ENCODE measurements around the gene CLINT1. TPM values are rescaled to one million over a fixed set of nuclear protein-coding genes. Genes with fewer than 3 reads are reported as not detected.

The CLINT1 gene
- total RNA-seq, 1 experiment from 2014 or later, result 79.6 TPM

DNA sequence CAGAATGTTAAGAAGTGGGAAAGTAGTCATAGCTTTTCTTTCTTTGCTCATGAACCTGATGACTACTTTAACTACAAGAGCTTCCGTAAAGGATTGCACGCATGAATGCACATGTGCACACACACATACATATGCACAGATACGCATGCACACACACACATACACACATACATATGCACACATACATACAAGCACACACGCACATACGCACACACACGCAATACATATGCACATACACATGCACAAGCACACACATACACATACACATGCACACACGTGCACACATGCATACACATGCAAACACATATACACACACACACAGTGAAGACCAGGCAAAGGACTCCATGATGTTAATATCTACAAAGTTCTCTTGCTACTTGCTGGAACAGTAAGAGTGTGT, 92.5 kb downstream of the CLINT1 start:
- Mint-ChIP-seq H3K36me3 (no peaks in the 10 kb centered on the region), H3K27me3 (ENCODE audit: low read depth) (no peaks in the 10 kb centered on the region), H3K4me1 (no peaks in the 10 kb centered on the region), H3K27ac (no peak overlapping the region), H3K9me3 (peaks cover 6% of the 10 kb centered on the region), H3K4me3 (no peak overlapping the region)
- ChIA-PET CTCF (no interaction called here), POLR2A (no interaction called here)
- DNase-seq (ENCODE audit: low spot score), result no peak
- ATAC-seq, result no peak
- TF ChIP-seq, protein P1, sequence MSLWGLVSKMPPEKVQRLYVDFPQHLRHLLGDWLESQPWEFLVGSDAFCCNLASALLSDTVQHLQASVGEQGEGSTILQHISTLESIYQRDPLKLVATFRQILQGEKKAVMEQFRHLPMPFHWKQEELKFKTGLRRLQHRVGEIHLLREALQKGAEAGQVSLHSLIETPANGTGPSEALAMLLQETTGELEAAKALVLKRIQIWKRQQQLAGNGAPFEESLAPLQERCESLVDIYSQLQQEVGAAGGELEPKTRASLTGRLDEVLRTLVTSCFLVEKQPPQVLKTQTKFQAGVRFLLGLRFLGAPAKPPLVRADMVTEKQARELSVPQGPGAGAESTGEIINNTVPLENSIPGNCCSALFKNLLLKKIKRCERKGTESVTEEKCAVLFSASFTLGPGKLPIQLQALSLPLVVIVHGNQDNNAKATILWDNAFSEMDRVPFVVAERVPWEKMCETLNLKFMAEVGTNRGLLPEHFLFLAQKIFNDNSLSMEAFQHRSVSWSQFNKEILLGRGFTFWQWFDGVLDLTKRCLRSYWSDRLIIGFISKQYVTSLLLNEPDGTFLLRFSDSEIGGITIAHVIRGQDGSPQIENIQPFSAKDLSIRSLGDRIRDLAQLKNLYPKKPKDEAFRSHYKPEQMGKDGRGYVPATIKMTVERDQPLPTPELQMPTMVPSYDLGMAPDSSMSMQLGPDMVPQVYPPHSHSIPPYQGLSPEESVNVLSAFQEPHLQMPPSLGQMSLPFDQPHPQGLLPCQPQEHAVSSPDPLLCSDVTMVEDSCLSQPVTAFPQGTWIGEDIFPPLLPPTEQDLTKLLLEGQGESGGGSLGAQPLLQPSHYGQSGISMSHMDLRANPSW (CRISPR knock-in tag; conservative IDR thresholded peaks at IDR 0.05; ENCODE audit: low read depth), result no peak
- no peak for TF ChIP-seq NR2C2 (CRISPR knock-in tag; IDR thresholded peaks at IDR 0.05)
- no peak for TF ChIP-seq ZNF317 (CRISPR knock-in tag; IDR thresholded peaks at IDR 0.05; ENCODE audit: borderline replicate concordance, low read depth)
- TF ChIP-seq CDX4 (CRISPR knock-in tag; IDR thresholded peaks at IDR 0.05; ENCODE audit: borderline replicate concordance), result no peak
- no peak for TF ChIP-seq RELA (CRISPR knock-in tag; IDR thresholded peaks at IDR 0.05; ENCODE audit: borderline replicate concordance)
- TF ChIP-seq ZMAT4 (CRISPR knock-in tag; IDR thresholded peaks at IDR 0.05), result no peak

GRCh38 chr5:157764531-157764930, 94.4 kb downstream of the CLINT1 start:
- Mint-ChIP-seq H3K4me1 (no peaks in the 10 kb centered on the region), H3K27ac (no peak overlapping the region), H3K4me3 (no peak overlapping the region), H3K36me3 (no peaks in the 10 kb centered on the region), H3K9me3 (no peaks in the 10 kb centered on the region), H3K27me3 (ENCODE audit: low read depth) (no peaks in the 10 kb centered on the region)
- CTCF ChIA-PET, result no interaction called here
- no peak for DNase-seq (ENCODE audit: low spot score)
- POLR2A ChIA-PET, result no interaction called here
- no peak for ATAC-seq
- TF ChIP-seq IRF1 (CRISPR knock-in tag; IDR thresholded peaks at IDR 0.05) (no peak), ZMAT4 (CRISPR knock-in tag; IDR thresholded peaks at IDR 0.05) (no peak), NR2C2 (CRISPR knock-in tag; IDR thresholded peaks at IDR 0.05) (no peak), E2F5 (CRISPR knock-in tag; IDR thresholded peaks at IDR 0.05) (no peak), ELF4 (CRISPR knock-in tag; IDR thresholded peaks at IDR 0.05; ENCODE audit: low read depth) (no peak), KAT7 (CRISPR knock-in tag; IDR thresholded peaks at IDR 0.05; ENCODE audit: borderline replicate concordance) (no peak), SP1 (CRISPR knock-in tag; conservative IDR thresholded peaks at IDR 0.05) (no peak)
- TF ChIP-seq, protein P2, sequence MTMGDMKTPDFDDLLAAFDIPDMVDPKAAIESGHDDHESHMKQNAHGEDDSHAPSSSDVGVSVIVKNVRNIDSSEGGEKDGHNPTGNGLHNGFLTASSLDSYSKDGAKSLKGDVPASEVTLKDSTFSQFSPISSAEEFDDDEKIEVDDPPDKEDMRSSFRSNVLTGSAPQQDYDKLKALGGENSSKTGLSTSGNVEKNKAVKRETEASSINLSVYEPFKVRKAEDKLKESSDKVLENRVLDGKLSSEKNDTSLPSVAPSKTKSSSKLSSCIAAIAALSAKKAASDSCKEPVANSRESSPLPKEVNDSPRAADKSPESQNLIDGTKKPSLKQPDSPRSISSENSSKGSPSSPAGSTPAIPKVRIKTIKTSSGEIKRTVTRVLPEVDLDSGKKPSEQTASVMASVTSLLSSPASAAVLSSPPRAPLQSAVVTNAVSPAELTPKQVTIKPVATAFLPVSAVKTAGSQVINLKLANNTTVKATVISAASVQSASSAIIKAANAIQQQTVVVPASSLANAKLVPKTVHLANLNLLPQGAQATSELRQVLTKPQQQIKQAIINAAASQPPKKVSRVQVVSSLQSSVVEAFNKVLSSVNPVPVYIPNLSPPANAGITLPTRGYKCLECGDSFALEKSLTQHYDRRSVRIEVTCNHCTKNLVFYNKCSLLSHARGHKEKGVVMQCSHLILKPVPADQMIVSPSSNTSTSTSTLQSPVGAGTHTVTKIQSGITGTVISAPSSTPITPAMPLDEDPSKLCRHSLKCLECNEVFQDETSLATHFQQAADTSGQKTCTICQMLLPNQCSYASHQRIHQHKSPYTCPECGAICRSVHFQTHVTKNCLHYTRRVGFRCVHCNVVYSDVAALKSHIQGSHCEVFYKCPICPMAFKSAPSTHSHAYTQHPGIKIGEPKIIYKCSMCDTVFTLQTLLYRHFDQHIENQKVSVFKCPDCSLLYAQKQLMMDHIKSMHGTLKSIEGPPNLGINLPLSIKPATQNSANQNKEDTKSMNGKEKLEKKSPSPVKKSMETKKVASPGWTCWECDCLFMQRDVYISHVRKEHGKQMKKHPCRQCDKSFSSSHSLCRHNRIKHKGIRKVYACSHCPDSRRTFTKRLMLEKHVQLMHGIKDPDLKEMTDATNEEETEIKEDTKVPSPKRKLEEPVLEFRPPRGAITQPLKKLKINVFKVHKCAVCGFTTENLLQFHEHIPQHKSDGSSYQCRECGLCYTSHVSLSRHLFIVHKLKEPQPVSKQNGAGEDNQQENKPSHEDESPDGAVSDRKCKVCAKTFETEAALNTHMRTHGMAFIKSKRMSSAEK (CRISPR knock-in tag; IDR thresholded peaks at IDR 0.05; ENCODE audit: borderline replicate concordance), result no peak
- TF ChIP-seq, protein P3, sequence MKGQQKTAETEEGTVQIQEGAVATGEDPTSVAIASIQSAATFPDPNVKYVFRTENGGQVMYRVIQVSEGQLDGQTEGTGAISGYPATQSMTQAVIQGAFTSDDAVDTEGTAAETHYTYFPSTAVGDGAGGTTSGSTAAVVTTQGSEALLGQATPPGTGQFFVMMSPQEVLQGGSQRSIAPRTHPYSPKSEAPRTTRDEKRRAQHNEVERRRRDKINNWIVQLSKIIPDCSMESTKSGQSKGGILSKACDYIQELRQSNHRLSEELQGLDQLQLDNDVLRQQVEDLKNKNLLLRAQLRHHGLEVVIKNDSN (CRISPR knock-in tag; IDR thresholded peaks at IDR 0.05), result no peak
- TF ChIP-seq, protein P4, sequence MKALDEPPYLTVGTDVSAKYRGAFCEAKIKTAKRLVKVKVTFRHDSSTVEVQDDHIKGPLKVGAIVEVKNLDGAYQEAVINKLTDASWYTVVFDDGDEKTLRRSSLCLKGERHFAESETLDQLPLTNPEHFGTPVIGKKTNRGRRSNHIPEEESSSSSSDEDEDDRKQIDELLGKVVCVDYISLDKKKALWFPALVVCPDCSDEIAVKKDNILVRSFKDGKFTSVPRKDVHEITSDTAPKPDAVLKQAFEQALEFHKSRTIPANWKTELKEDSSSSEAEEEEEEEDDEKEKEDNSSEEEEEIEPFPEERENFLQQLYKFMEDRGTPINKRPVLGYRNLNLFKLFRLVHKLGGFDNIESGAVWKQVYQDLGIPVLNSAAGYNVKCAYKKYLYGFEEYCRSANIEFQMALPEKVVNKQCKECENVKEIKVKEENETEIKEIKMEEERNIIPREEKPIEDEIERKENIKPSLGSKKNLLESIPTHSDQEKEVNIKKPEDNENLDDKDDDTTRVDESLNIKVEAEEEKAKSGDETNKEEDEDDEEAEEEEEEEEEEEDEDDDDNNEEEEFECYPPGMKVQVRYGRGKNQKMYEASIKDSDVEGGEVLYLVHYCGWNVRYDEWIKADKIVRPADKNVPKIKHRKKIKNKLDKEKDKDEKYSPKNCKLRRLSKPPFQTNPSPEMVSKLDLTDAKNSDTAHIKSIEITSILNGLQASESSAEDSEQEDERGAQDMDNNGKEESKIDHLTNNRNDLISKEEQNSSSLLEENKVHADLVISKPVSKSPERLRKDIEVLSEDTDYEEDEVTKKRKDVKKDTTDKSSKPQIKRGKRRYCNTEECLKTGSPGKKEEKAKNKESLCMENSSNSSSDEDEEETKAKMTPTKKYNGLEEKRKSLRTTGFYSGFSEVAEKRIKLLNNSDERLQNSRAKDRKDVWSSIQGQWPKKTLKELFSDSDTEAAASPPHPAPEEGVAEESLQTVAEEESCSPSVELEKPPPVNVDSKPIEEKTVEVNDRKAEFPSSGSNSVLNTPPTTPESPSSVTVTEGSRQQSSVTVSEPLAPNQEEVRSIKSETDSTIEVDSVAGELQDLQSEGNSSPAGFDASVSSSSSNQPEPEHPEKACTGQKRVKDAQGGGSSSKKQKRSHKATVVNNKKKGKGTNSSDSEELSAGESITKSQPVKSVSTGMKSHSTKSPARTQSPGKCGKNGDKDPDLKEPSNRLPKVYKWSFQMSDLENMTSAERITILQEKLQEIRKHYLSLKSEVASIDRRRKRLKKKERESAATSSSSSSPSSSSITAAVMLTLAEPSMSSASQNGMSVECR (CRISPR knock-in tag; IDR thresholded peaks at IDR 0.05; ENCODE audit: borderline replicate concordance), result no peak

Measured in WTC11 (cell line).